GM23248 (cell line): ENCODE measurements around the gene RERE. TPM values are rescaled to one million over a fixed set of nuclear protein-coding genes. Genes with fewer than 3 reads are reported as not detected.

Experiments used
- DNase-seq: peaks from one replicate; pipeline ENCODE4 v3.0.0-alpha.2; 2015
- H2AFZ ChIP-seq: fragments of 200-600 bp; sonication (generic); 2 replicates; pipeline ENCODE4 v1.6.1; 2016; ENCODE audit warnings: antibody characterized with exemption
- H3F3A ChIP-seq: fragments of 200-600 bp; sonication (generic); 2 replicates; pipeline ENCODE4 v1.6.1; 2016; ENCODE audit warnings: mild to moderate bottlenecking, antibody characterized with exemption, mixed run types; ENCODE audit not compliant: insufficient read depth
- H3K27ac ChIP-seq: fragments of 200-600 bp; sonication (generic); 2 replicates; pipeline ENCODE4 v1.5.1; 2016; ENCODE audit warnings: mild to moderate bottlenecking
- H3K27me3 ChIP-seq: fragments of 200-600 bp; sonication (generic); replicated peaks from 2 replicates; pipeline ENCODE4 v1.6.1; 2016; ENCODE audit warnings: mild to moderate bottlenecking; ENCODE audit not compliant: insufficient read depth
- H3K36me3 ChIP-seq: fragments of 200-600 bp; sonication (generic); 2 replicates; pipeline ENCODE4 v1.6.1; 2016; ENCODE audit warnings: low read depth, mild to moderate bottlenecking
- H3K4me1 ChIP-seq: fragments of 200-600 bp; sonication (generic); 2 replicates; pipeline ENCODE4 v1.6.1; 2016; ENCODE audit warnings: mild to moderate bottlenecking; ENCODE audit not compliant: insufficient read depth
- H3K4me2 ChIP-seq: fragments of 200-600 bp; sonication (generic); one replicate; pipeline ENCODE4 v1.6.1; 2016; ENCODE audit warnings: mild to moderate bottlenecking; ENCODE audit not compliant: unreplicated experiment
- H3K4me3 ChIP-seq: fragments of 200-600 bp; sonication (generic); 2 replicates; pipeline ENCODE4 v1.5.1; 2016; ENCODE audit warnings: mild to moderate bottlenecking
- H3K79me2 ChIP-seq: fragments of 200-600 bp; sonication (generic); 2 replicates; pipeline ENCODE4 v1.6.1; 2016; ENCODE audit warnings: mild to moderate bottlenecking; ENCODE audit not compliant: insufficient read depth
- H3K9ac ChIP-seq: fragments of 200-600 bp; sonication (generic); 2 replicates; pipeline ENCODE4 v1.6.1; 2016; ENCODE audit warnings: mild to moderate bottlenecking
- H3K9me2 ChIP-seq: fragments of 200-600 bp; sonication (generic); 2 replicates; pipeline ENCODE4 v1.6.1; 2016; ENCODE audit warnings: mixed run types, mild to moderate bottlenecking, moderate library complexity; ENCODE audit not compliant: insufficient read depth
- H3K9me3 ChIP-seq: fragments of 200-600 bp; sonication (generic); one replicate; pipeline ENCODE4 v1.6.1; 2017; ENCODE audit warnings: low read depth
- H4K20me1 ChIP-seq: fragments of 200-600 bp; sonication (generic); 2 replicates; pipeline ENCODE4 v1.6.0; 2016; ENCODE audit not compliant: insufficient read depth
- EZH2 ChIP-seq: fragments of 200-600 bp; sonication (generic); IDR thresholded peaks from 2 replicates; pipeline ENCODE4 v1.6.1; 2018; ENCODE audit warnings: antibody characterized with exemption, mild to moderate bottlenecking; ENCODE audit not compliant: insufficient read depth, poor library complexity, severe bottlenecking
- EZH2phosphoT487 ChIP-seq: fragments of 200-600 bp; sonication (generic); IDR thresholded peaks from 2 replicates; pipeline ENCODE4 v1.6.1; 2018; ENCODE audit warnings: antibody characterized with exemption, moderate library complexity, mild to moderate bottlenecking, low read depth; ENCODE audit not compliant: insufficient read depth
- WGBS, 2 experiments: methylation state at CpG; one replicate each; pipeline ENCODE4 v1.1.6; 2015 to 2017; ENCODE audit warnings: low lambda C conversion rate in 2 of 2, low coverage in 1 of 2; ENCODE audit errors: missing lambda C conversion rate in 2 of 2; 5-methylcytosine and 5-hydroxymethylcytosine counted together
- in situ Hi-C: fragments of 300-500 bp; cut with MboI; formaldehyde crosslinking; loops from 2 replicates; pipeline ENCODE4 v1.15.0; 2020
- polyA plus RNA-seq: library from polyadenylated mRNA; unstranded; fragments of >200 nt; fragmentation: Nextera tagmentation; extraction: Ambion mirVana; gene quantifications from 2 replicates; pipeline ENCODE4 v1.2.1, GENCODE V29; 2016
- total RNA-seq: library from RNA; depleted of rRNA; stranded (reverse); fragments of >200 nt; shearing (Covaris generic); gene quantifications from 2 replicates; pipeline ENCODE4 v1.2.3, GENCODE V29; 2014

RERE gene
- total and polyA plus RNA-seq, 2 experiments from 2014 or later = 26.0 to 26.2 TPM

GRCh38 chr1:8684590-8684989 is 132.8 kb downstream of the RERE start:
- in situ Hi-C loops = no loop called here
- Histone ChIP-seq H3K27me3 (no peaks in the 10 kb centered on the region), H3K36me3 (no peaks in the 10 kb centered on the region), H3K9me3 (no peaks in the 10 kb centered on the region), H3K79me2 (peaks cover 95% of the 10 kb centered on the region), H3K9ac (no peak overlapping the region), H3K27ac (no peak overlapping the region), H3K9me2 (no peaks in the 10 kb centered on the region), H3K4me1 (peaks cover 16% of the 10 kb centered on the region), H2AFZ (no peak overlapping the region), H4K20me1 (no peaks in the 10 kb centered on the region), H3K4me3 (no peak overlapping the region), H3F3A (0 out of 2 replicates have a peak, but pooled peaks cover 5% of the 10 kb centered on the region), H3K4me2 (no peak overlapping the region)
- 93 to 100% methylated on average over 1 of the region's 1 CpG for WGBS, 2 experiments
- no peak for DNase-seq
- TF ChIP-seq EZH2 (no peak), EZH2phosphoT487 (no peak)

DNA sequence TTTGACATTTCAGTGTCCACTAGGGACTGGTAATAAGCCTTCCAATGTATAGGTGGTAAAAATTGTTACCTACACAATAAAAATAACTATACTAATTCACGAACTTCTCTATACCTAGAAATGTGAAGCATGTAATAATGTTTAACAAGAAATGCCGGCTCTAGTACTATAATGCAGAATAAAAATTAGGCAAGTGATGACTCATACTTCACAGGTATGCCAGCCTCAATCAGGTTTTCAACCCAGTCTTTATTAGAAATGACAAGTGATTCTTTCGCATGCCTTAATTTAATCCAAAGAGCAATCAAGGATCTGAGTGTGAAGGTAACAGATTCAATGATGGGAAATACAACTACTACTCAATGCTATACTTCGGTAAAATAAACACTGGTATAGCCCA is 134.9 kb downstream of the RERE start:
- Histone ChIP-seq H3K9me3 (no peaks in the 10 kb centered on the region), H4K20me1 (no peaks in the 10 kb centered on the region), H3K36me3 (no peaks in the 10 kb centered on the region), H3K27me3 (no peaks in the 10 kb centered on the region), H3K4me3 (no peak overlapping the region), H3K9me2 (no peaks in the 10 kb centered on the region), H3K4me1 (peaks cover 23% of the 10 kb centered on the region), H3F3A (peaks cover 5% of the 10 kb centered on the region; the same call in 1 of the 2 replicates), H3K79me2 (peaks cover 95% of the 10 kb centered on the region), H3K27ac (no peak overlapping the region), H3K4me2 (no peak overlapping the region), H2AFZ (no peak overlapping the region), H3K9ac (no peak overlapping the region)
- no peak for DNase-seq
- 96 to 97% methylated on average over 4 of the region's 4 CpGs for WGBS, 2 experiments
- in situ Hi-C loops = no loop called here
- no peak for TF ChIP-seq EZH2phosphoT487
- no peak for TF ChIP-seq EZH2

GRCh38 chr1:8681911-8682310 is 135.5 kb downstream of the RERE start:
- Histone ChIP-seq H3K36me3 (no peaks in the 10 kb centered on the region), H4K20me1 (no peaks in the 10 kb centered on the region), H3K4me2 (no peak overlapping the region), H2AFZ (no peak overlapping the region), H3K9ac (no peak overlapping the region), H3K9me2 (no peaks in the 10 kb centered on the region), H3K27me3 (no peaks in the 10 kb centered on the region), H3K4me1 (peaks cover 16% of the 10 kb centered on the region; the same call in 1 of the 2 replicates), H3K27ac (no peak overlapping the region), H3K9me3 (no peaks in the 10 kb centered on the region), H3F3A (peaks cover 5% of the 10 kb centered on the region; the same call in 1 of the 2 replicates), H3K79me2 (peaks cover 96% of the 10 kb centered on the region), H3K4me3 (no peak overlapping the region)
- TF ChIP-seq EZH2 (no peak), EZH2phosphoT487 (no peak)
- WGBS, 2 experiments = 96 to 100% methylated on average over 1 of the region's 1 CpG
- DNase-seq = no peak
- in situ Hi-C loops = no loop called here

- Histone ChIP-seq H3K9me3 (no peaks in the 10 kb centered on the region), H3K36me3 (no peaks in the 10 kb centered on the region), H3K4me1 (peaks cover 18% of the 10 kb centered on the region), H3K79me2 (peaks cover 97% of the 10 kb centered on the region), H3K9me2 (no peaks in the 10 kb centered on the region), H3K27ac (no peak overlapping the region), H3K4me3 (no peak overlapping the region), H2AFZ (no peak overlapping the region), H3K4me2 (no peak overlapping the region), H3K9ac (no peak overlapping the region), H4K20me1 (no peaks in the 10 kb centered on the region), H3F3A (peaks cover 5% of the 10 kb centered on the region; the same call in 1 of the 2 replicates), H3K27me3 (no peaks in the 10 kb centered on the region)
- no peak for DNase-seq
- in situ Hi-C loops = no loop called here
- TF ChIP-seq EZH2 (no peak), EZH2phosphoT487 (no peak)
- 93 to 94% methylated on average over 14 of the region's 14 CpGs for WGBS, 2 experiments
These were observed 136.5 kb downstream of the RERE start for GRCh38 chr1:8680664-8681650.
